Upper lobe of left lung (tissue), 4 donors: Measurements from ENCODE around the gene PLXNB1.

Source experiments
- CTCF ChIP-seq, 6 experiments: fragments of 450-650 bp in 4 of 6; fragments of 200-600 bp in 2 of 6; sonication (generic) in 2 of 6; IDR thresholded peaks; one replicate each; pipeline ENCODE4 v1.5.1; 2016 to 2019; ENCODE audit warnings: antibody characterized with exemption in 6 of 6
- POLR2AphosphoS5 ChIP-seq, 2 donors: sonication (generic); formaldehyde crosslinking; IDR thresholded peaks; one replicate each; pipeline ENCODE4 v1.5.1; 2017; ENCODE audit warnings: antibody characterized with exemption in 2 of 2

- TF ChIP-seq POLR2AphosphoS5 (IDR thresholded peaks at IDR 0.05): peak; percentile 19 to 20
- no peak for TF ChIP-seq CTCF (IDR thresholded peaks at IDR 0.05)
These were observed 3.7 kb upstream of the PLXNB1 start for GRCh38 chr3:48433472-48434118.
